Erythroblast (primary cell): Measurements from ENCODE around the gene MTR.

Experiments
- GATA1 ChIP-seq: IDR thresholded peaks from 2 replicates; pipeline ENCODE4 v1.6.1; 2011; ENCODE audit warnings: low read depth, mild to moderate bottlenecking, control low read depth, low read length, moderate library complexity
- POLR2A ChIP-seq: IDR thresholded peaks from 2 replicates; pipeline ENCODE4 v1.6.1; 2011; ENCODE audit warnings: mild to moderate bottlenecking, low read length

DNA sequence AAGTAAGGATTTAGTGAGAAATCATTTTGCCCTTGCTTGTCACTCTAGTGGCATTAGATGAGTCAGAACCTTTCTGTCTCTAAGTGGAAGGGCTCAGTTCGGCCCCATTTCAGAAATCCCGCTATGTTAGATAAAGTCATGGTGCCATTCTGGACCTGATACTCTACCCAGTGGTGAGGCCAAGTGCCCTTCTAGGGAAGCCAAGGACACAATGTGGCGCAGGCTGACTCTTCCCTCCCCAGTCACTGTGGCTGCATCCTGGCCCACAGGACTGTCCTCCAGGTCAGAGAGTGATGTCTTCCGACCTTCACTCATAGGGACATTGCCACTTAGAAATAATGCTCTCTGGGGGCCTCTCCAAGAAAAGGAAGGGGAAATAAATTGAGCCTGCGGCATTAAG is 48.3 kb upstream of the MTR start:
- no peak for TF ChIP-seq POLR2A
- TF ChIP-seq GATA1: no peak
